ENCODE results near the gene PLIN1.

Gene PLIN1

GRCh38 chr15:89628806-89629715 lies 50.1 kb downstream of the PLIN1 start:
- DNase-seq (ENCODE audit: low read depth in 1 of 2, low spot score in 1 of 2) = no peak

GRCh38 chr15:89628301-89628700 lies 50.9 kb downstream of the PLIN1 start:
- no peak for DNase-seq (ENCODE audit: low read depth in 1 of 2, low spot score in 1 of 2)

GRCh38 chr15:89627256-89627970 lies 51.8 kb downstream of the PLIN1 start:
- DNase-seq (ENCODE audit: low read depth in 1 of 2, low spot score in 1 of 2) = no peak

GRCh38 chr15:89625716-89626115 lies 53.5 kb downstream of the PLIN1 start:
- no peak for DNase-seq (ENCODE audit: low read depth in 1 of 2, low spot score in 1 of 2)

GRCh38 chr15:89623165-89623564 lies 56.0 kb downstream of the PLIN1 start:
- DNase-seq (ENCODE audit: low read depth in 1 of 2, low spot score in 1 of 2) = no peak

- DNase-seq (ENCODE audit: low read depth in 1 of 2, low spot score in 1 of 2) = no peak
These were observed 57.6 kb downstream of the PLIN1 start for GRCh38 chr15:89621547-89621946.

GRCh38 chr15:89616228-89616627 lies 62.9 kb downstream of the PLIN1 start:
- no peak for DNase-seq (ENCODE audit: low read depth in 1 of 2, low spot score in 1 of 2)

GRCh38 chr15:89615135-89615534 lies 64.0 kb downstream of the PLIN1 start:
- DNase-seq (ENCODE audit: low read depth in 1 of 2, low spot score in 1 of 2) = no peak

Measured in stimulated activated CD4-positive, alpha-beta T cell treated with anti-CD3 and anti-CD28 coated beads, Interleukin-15, amount 100 ng/mL, for 1 hour (primary cell).